ENCODE results near the gene SMCO1. TPM values are rescaled to one million over a fixed set of nuclear protein-coding genes. Genes with fewer than 3 reads are reported as not detected.
"Not testable (repeated sequence)": the region's sequence is repeated elsewhere in the genome, so short reads cannot be mapped to it uniquely, and the experiment has no call there.

SMCO1 gene
- total RNA-seq, 1 experiment from 2014 or later, result not detected

GRCh38 chr3:196518966-196519717 lies 4.0 kb upstream of the SMCO1 start:
- Histone ChIP-seq H3K27ac (ENCODE audit: low read length) (peak overlapping the region; percentile 89), H3K9ac (ENCODE audit: low read length) (no peak overlapping the region), H3K27me3 (ENCODE audit: low read length) (peaks cover 2% of the 10 kb centered on the region; the same call in 1 of the 2 replicates), H3K9me2 (replicated peaks; ENCODE audit: insufficient read depth, low read length) (no peaks in the 10 kb centered on the region), H3K4me3 (ENCODE audit: low read length) (no peak overlapping the region), H3K9me3 (ENCODE audit: low read length) (peaks cover 15% of the 10 kb centered on the region), H2AFZ (ENCODE audit: low read length) (peak overlapping the region; percentile 24; the same call in 1 of the 2 replicates), H3K4me2 (ENCODE audit: low read depth, low read length, poor library complexity, severe bottlenecking) (no peak overlapping the region), H3K4me1 (ENCODE audit: low read length) (peaks cover 32% of the 10 kb centered on the region), H4K20me1 (ENCODE audit: insufficient read depth, low read depth, low read length) (no peaks in the 10 kb centered on the region), H3K79me2 (ENCODE audit: low read length) (no peaks in the 10 kb centered on the region), H3K36me3 (ENCODE audit: insufficient read depth, low read length) (no peaks in the 10 kb centered on the region; the same call in 1 of the 2 replicates)
- peak; percentile 98 for DNase-seq

- 0 out of 2 replicates have a peak overlapping the region, but pooled peaks have one; percentile 14 for H2AFZ ChIP-seq (ENCODE audit: low read length)
- peaks cover 2% of the 10 kb centered on the region; the same call in 1 of the 2 replicates for H3K27me3 ChIP-seq (ENCODE audit: low read length)
- DNase-seq, result peak; percentile 97
- H3K9me3 ChIP-seq (ENCODE audit: low read length), result peaks cover 15% of the 10 kb centered on the region
- peak overlapping the region; percentile 89 for H3K27ac ChIP-seq (ENCODE audit: low read length)
- peaks cover 32% of the 10 kb centered on the region for H3K4me1 ChIP-seq (ENCODE audit: low read length)
- H3K9me2 ChIP-seq (replicated peaks; ENCODE audit: insufficient read depth, low read length), result no peaks in the 10 kb centered on the region
- no peaks in the 10 kb centered on the region for H4K20me1 ChIP-seq (ENCODE audit: insufficient read depth, low read depth, low read length)
- H3K4me2 ChIP-seq (ENCODE audit: low read depth, low read length, poor library complexity, severe bottlenecking), result peak overlapping the region; percentile 71
- peak overlapping the region; percentile 53; the same call in 1 of the 2 replicates for H3K9ac ChIP-seq (ENCODE audit: low read length)
- peak overlapping the region; percentile 46 for H3K4me3 ChIP-seq (ENCODE audit: low read length)
- no peaks in the 10 kb centered on the region; the same call in 1 of the 2 replicates for H3K36me3 ChIP-seq (ENCODE audit: insufficient read depth, low read length)
- H3K79me2 ChIP-seq (ENCODE audit: low read length), result no peaks in the 10 kb centered on the region
Measured at GRCh38 chr3:196517919-196518318, 2.8 kb upstream of the SMCO1 start.

GRCh38 chr3:196517162-196517800 lies 2.1 kb upstream of the SMCO1 start:
- Histone ChIP-seq H2AFZ (ENCODE audit: low read length) (0 out of 2 replicates have a peak overlapping the region, but pooled peaks have one; percentile 14), H3K4me3 (ENCODE audit: low read length) (peak overlapping the region; percentile 46), H3K9me2 (replicated peaks; ENCODE audit: insufficient read depth, low read length) (no peaks in the 10 kb centered on the region), H3K4me1 (ENCODE audit: low read length) (peaks cover 32% of the 10 kb centered on the region), H3K27me3 (ENCODE audit: low read length) (peaks cover 2% of the 10 kb centered on the region; the same call in 1 of the 2 replicates), H3K4me2 (ENCODE audit: low read depth, low read length, poor library complexity, severe bottlenecking) (peak overlapping the region; percentile 71), H3K27ac (ENCODE audit: low read length) (peak overlapping the region; percentile 89), H4K20me1 (ENCODE audit: insufficient read depth, low read depth, low read length) (no peaks in the 10 kb centered on the region), H3K9me3 (ENCODE audit: low read length) (peaks cover 15% of the 10 kb centered on the region), H3K36me3 (ENCODE audit: insufficient read depth, low read length) (no peaks in the 10 kb centered on the region; the same call in 1 of the 2 replicates), H3K79me2 (ENCODE audit: low read length) (no peaks in the 10 kb centered on the region), H3K9ac (ENCODE audit: low read length) (peak overlapping the region; percentile 53)
- DNase-seq, result no peak

- H3K27me3 ChIP-seq (ENCODE audit: low read length), result no peaks in the 10 kb centered on the region
- no peak overlapping the region for H3K9ac ChIP-seq (ENCODE audit: low read length)
- H3K36me3 ChIP-seq (ENCODE audit: insufficient read depth, low read length), result no peaks in the 10 kb centered on the region
- no peaks in the 10 kb centered on the region for H3K79me2 ChIP-seq (ENCODE audit: low read length)
- no peak for DNase-seq
- no peaks in the 10 kb centered on the region for H4K20me1 ChIP-seq (ENCODE audit: insufficient read depth, low read depth, low read length)
- peaks cover under 1% of the 10 kb centered on the region for H3K9me3 ChIP-seq (ENCODE audit: low read length)
- H3K27ac ChIP-seq (ENCODE audit: low read length), result no peak overlapping the region
- H3K9me2 ChIP-seq (replicated peaks; ENCODE audit: insufficient read depth, low read length), result no peaks in the 10 kb centered on the region
- no peak overlapping the region for H3K4me3 ChIP-seq (ENCODE audit: low read length)
- H3K4me1 ChIP-seq (ENCODE audit: low read length), result peaks cover 32% of the 10 kb centered on the region
- no peak overlapping the region for H2AFZ ChIP-seq (ENCODE audit: low read length)
- H3K4me2 ChIP-seq (ENCODE audit: low read depth, low read length, poor library complexity, severe bottlenecking), result no peak overlapping the region
Measured at GRCh38 chr3:196514350-196514716, 813 bp downstream of the SMCO1 start.

GRCh38 chr3:196513697-196514349 lies 1.3 kb downstream of the SMCO1 start:
- DNase-seq, result no peak
- Histone ChIP-seq H3K79me2 (ENCODE audit: low read length) (no peaks in the 10 kb centered on the region), H3K27me3 (ENCODE audit: low read length) (no peaks in the 10 kb centered on the region), H3K9me2 (replicated peaks; ENCODE audit: insufficient read depth, low read length) (no peaks in the 10 kb centered on the region), H3K9me3 (ENCODE audit: low read length) (no peaks in the 10 kb centered on the region), H4K20me1 (ENCODE audit: insufficient read depth, low read depth, low read length) (no peaks in the 10 kb centered on the region), H3K9ac (ENCODE audit: low read length) (no peak overlapping the region), H3K4me3 (ENCODE audit: low read length) (no peak overlapping the region), H2AFZ (ENCODE audit: low read length) (no peak overlapping the region), H3K36me3 (ENCODE audit: insufficient read depth, low read length) (no peaks in the 10 kb centered on the region), H3K4me1 (ENCODE audit: low read length) (peaks cover 29% of the 10 kb centered on the region), H3K27ac (ENCODE audit: low read length) (no peak overlapping the region), H3K4me2 (ENCODE audit: low read depth, low read length, poor library complexity, severe bottlenecking) (no peak overlapping the region)

- H3K4me3 ChIP-seq (ENCODE audit: low read length); H3K79me2 ChIP-seq (ENCODE audit: low read length); H3K36me3 ChIP-seq (ENCODE audit: insufficient read depth, low read length); DNase-seq; H3K27me3 ChIP-seq (ENCODE audit: low read length); H3K4me2 ChIP-seq (ENCODE audit: low read depth, low read length, poor library complexity, severe bottlenecking); H4K20me1 ChIP-seq (ENCODE audit: insufficient read depth, low read depth, low read length); H3K9me3 ChIP-seq (ENCODE audit: low read length); H3K27ac ChIP-seq (ENCODE audit: low read length); H3K4me1 ChIP-seq (ENCODE audit: low read length); H2AFZ ChIP-seq (ENCODE audit: low read length); H3K9me2 ChIP-seq (replicated peaks; ENCODE audit: insufficient read depth, low read length); H3K9ac ChIP-seq (ENCODE audit: low read length): not testable (repeated sequence)
Measured at GRCh38 chr3:196511646-196512425, 3.3 kb downstream of the SMCO1 start.

- H4K20me1 ChIP-seq (ENCODE audit: insufficient read depth, low read depth, low read length); H2AFZ ChIP-seq (ENCODE audit: low read length); H3K4me1 ChIP-seq (ENCODE audit: low read length); H3K27ac ChIP-seq (ENCODE audit: low read length); H3K4me3 ChIP-seq (ENCODE audit: low read length); H3K9me3 ChIP-seq (ENCODE audit: low read length); H3K27me3 ChIP-seq (ENCODE audit: low read length); H3K79me2 ChIP-seq (ENCODE audit: low read length); H3K9me2 ChIP-seq (replicated peaks; ENCODE audit: insufficient read depth, low read length); H3K36me3 ChIP-seq (ENCODE audit: insufficient read depth, low read length); H3K4me2 ChIP-seq (ENCODE audit: low read depth, low read length, poor library complexity, severe bottlenecking); DNase-seq; H3K9ac ChIP-seq (ENCODE audit: low read length): not testable (repeated sequence)
Measured at GRCh38 chr3:196511108-196511507, 4.0 kb downstream of the SMCO1 start.

Measured in Karpas-422 (cell line).